ENCODE data around the gene SIMC1. TPM values are rescaled to one million over a fixed set of nuclear protein-coding genes. Genes with fewer than 3 reads are reported as not detected.

Gene SIMC1
- total RNA-seq, 1 donor from 2014 or later: 15.6 TPM

DNA sequence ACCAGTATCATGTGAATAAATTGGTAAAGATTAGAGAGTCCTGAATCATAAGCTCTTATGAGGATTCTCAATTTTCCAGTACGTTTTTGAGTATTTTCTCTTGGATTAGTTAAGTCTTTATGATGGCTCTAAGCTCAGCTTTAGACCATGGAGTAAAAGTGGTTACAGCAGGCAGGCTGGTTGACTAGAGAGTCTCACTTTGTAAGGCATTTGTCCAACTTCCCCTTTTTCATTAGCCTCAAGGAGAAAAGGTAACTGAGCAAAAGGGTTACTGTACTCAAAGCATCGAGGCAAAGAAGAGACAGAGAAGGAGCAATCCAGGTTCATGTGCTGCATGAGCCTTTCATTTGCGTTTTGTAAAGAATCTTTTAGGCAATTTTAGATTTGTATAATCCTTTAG is 141.7 kb downstream of the SIMC1 start:
- intact Hi-C loops (cut with DNase I): no loop called here
- ATAC-seq (no peak), DNase-seq (ENCODE audit: low spot score) (no peak)

DNA sequence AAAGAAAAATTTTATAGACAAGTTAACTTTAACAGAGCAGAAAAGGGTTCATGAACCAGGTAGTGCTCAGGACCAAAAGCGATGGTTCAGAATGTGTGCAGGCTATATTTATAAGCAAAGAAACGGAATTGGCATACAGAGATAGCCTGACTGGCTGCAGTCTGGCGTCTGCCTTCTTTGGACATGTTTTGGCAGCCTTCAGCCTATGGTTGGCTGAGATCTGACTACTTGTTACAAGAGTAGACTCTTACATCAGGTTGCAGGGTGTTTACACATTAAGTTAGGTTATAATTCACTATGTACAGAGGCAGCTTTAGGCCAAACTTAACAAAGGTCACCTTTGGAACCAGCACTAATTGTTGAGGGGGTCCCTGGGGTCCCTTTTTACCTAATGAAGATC is 143.2 kb downstream of the SIMC1 start:
- peak; percentile 62 for ATAC-seq
- no peak for DNase-seq (ENCODE audit: low spot score)
- intact Hi-C loops (cut with DNase I): no loop called here

DNA sequence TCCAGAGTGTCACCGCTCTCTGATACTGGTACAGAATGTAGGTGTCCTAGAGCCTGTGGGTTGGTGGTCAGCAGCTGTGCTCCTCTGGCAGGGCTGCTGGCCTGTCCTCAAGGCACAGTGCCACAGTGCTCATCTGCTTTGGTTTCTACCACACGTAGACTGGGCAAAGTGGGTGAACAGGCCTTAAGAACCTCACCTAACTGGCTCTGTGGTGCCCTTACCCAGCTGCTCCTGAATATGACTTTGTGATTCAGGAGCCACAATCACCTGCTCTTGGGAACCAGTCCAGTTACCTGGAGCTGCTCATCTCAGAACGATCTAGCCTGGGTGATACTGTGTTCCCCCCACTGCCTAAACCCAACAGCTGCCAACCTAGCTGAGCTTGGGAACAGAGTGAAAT is 143.8 kb downstream of the SIMC1 start:
- DNase-seq (ENCODE audit: low spot score): no peak
- ATAC-seq: no peak
- intact Hi-C loops (cut with DNase I): no loop called here

DNA sequence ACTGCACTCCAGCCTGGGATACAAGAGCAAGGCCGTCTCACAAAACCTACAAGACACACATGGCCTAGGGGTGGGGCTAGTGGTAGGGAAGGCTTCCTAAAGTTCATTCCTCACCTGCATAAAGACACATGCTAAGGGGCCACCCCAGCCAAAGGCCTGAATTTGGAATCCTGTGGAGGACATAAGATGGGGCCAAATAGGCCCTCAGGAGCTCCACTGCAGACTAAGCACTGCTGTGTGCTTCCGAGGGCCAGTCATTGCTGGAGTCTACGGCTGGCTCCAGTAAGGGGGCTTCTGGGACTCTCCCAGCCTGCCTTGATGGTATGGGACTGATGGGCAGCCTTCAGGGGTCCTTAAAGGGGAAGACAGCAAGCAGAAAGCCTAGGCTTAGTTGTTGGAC is 144.5 kb downstream of the SIMC1 start:
- no peak for DNase-seq (ENCODE audit: low spot score)
- no peak for ATAC-seq
- intact Hi-C loops (cut with DNase I): no loop called here

DNA sequence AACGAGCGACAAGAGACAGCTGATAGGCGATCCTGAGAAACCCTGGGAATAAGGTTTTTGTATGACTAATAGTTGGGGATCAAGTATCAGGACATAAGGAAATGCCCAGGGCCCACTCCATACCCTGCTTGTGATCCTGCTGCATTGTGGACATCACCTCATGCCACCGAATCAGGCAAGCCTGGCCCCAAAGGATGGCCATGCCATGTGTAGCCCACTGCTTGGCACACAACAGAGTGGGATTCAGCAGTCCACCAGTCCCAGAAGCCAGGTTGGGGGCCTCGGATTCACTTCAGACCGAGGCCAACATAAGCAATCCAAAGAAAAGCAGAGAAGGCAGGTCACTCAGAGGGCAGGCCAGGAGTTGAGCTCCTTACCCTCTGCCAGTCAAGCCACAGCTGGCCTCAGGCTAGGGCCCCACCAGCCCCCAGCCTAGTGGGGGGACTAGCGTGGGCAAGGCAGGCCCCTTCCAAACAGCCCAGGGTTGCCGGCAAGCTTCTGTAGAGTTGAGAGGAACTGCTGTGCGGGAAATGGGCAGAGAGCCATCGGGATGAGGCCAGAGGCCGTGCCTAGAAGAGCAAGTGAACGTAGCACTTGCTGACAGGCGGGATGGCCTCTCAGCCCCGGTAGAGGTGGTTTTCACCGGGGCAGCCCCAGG is 145.2 kb downstream of the SIMC1 start:
- ATAC-seq: no peak
- intact Hi-C loops (cut with DNase I): no loop called here
- DNase-seq (ENCODE audit: low spot score): no peak

DNA sequence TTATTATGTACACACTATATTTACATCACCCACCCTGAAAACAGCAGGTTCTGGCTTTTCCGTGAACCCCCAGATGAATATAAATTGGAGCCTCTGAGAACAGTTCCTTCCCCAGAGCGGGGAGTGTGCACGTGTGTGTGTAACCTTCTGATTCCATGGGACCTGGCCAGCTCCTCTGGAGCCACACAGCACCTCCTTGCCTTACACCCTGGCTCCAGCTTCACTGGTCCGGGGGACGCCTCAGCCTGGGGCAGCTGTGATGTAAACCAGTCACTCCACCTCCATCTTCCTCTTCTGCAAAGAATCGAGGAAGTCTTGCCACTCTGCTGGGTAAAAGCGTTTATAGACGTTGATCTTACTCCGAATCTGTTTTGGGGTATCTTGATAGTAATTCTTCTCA is 145.7 kb downstream of the SIMC1 start:
- DNase-seq (ENCODE audit: low spot score): no peak
- ATAC-seq: no peak
- intact Hi-C loops (cut with DNase I): no loop called here

DNA sequence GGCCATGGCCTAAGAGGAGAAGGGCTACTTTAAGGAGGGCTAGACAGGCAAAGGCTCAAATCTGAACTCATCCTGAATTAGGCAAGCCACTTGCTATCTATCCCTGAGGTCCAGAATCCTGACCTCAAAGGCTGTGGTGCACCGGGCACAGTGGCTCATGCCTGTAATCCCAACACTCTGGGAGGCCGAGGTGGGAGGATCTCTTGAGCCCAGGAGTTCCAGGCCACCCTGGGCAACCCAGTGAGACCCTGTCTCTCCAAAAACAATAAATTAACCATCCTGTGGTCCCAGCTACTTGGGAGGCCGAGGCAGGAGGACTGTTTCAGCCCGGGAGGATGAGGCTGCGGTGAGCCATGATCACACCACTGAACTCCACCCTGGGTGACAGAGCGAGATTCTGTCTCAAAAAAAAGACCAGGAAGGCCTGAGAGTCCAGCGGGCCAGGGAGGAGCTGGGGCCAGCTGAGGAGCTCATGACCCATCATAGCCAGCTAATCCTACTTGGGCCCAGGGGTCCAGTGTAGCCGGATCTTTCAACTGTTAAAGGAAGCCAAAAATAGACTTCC is 146.2 kb downstream of the SIMC1 start:
- no peak for DNase-seq (ENCODE audit: low spot score)
- intact Hi-C loops (cut with DNase I): no loop called here
- no peak for ATAC-seq

DNA sequence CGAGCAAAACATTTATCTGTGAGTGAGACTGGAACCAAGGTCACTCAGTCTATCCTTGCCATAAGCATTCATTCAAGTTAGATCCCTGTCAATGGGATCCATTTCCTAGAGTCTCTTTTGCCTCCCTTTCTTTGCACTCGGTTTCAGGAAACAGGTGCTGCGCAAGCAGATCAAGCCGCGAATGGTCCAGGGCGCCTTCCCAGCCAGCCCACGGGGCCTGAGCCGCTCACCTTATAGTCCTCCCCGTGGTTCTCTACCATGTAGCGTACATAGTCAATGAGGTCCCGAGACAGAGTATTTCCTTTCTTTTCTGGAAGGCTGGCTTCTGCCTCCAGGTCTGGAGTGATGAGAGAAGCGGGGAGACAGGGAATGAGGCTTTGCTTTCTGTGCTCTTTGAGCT is 146.8 kb downstream of the SIMC1 start:
- DNase-seq (ENCODE audit: low spot score): no peak
- intact Hi-C loops (cut with DNase I): no loop called here
- ATAC-seq: no peak

DNA sequence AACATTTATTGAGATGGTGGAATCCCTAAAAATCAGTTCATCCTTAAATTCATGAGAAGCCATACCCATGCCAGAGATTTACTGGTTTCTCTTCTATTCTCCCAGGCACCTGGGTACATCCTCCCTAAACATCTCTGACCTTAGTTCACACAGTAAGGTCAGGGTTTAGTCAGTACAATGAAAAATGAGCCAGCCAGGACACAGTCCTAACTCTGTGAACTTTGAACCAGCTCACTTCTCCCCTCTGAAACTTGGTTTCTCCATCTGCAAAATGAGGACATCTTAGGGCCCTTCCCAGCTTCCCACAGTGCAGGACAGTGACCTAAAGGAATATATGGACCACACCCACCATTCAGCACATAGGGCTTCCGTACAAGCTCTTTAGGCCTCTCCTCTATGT is 148.3 kb downstream of the SIMC1 start:
- DNase-seq (ENCODE audit: low spot score) (no peak), ATAC-seq (no peak)
- intact Hi-C loops (cut with DNase I): no loop called here

DNA sequence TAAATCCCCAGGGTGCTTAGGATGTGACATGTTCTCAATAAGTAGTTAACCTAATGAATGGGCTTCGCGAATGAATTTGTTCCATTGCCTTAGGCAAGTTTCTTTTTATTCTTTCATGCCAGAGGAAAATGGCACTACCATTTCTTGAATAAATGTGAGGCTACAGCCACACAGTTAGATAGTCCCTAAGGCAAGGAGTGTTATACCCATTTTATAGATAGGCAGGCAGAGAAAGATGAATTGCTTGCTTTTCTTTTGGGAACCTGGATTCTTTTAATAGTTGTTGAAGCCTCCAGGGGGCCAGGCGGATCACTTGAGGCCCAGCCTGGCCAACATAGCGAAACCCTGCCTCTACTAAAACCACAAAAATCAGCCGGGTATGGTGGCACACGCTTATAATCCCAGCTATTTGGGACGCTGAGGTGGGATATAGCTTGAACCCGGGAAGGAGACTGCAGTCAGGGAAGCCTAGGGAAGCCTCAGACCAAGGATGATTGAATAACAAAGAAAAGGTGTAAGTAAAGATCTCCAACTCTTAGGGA is 149.2 kb downstream of the SIMC1 start:
- intact Hi-C loops (cut with DNase I): no loop called here
- ATAC-seq: no peak

DNA sequence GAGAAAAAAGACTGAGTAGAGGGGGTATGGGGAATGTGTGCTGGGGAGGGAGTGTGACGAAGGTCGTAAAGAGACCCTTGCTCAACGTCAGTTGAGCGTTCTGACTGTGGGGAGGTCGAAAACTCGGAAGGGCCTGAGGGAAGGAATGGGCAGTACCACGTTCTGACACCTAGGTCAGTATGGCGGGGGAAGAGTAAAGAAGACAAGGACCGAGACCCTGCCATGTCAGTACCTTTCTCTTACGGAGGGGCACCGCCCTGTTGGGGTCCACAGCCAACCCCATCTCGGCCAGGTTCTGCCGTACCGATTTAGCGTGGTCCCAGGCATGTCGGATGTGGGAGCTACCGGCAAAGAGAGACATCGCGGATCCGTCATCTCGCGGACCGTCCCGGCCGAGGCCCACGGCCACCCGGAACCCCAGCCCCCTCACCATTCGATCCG is 149.8 kb downstream of the SIMC1 start:
- intact Hi-C loops (cut with DNase I): no loop called here
- ATAC-seq (no peak), DNase-seq (ENCODE audit: low spot score) (no peak)

More for the DNA sequence above, 149.2 kb downstream of the SIMC1 start:
- DNase-seq (ENCODE audit: low spot score): no peak

DNA sequence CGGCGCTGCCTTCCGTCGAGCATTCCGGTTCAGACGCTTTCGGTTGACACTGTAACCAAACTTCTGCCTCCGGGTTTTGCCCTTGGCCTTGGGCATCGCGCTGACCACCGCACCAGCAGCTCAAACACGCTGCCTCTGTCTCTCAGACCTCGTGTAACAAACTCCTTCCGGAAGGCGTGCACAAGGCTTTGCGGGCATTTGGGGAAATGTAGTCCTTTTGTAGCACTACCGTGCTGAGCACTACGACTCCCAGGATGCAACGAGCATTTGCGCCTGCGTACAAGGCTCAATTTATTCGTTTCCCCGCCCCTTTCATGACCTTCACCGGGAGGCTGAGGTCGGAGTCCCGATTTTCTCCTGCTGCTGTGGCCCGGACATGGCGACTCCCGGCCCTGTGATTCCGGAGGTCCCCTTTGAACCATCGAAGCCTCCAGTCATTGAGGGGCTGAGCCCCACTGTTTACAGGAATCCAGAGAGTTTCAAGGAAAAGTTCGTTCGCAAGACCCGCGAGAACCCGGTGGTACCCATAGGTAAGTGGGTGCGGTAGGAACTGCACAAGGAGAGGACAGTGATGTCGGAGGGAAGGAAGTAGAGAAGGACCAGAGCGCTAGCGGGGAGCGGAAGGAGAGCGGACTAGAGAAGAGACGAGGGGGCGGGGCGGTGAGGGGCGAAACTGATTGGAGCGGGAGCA is 150.4 kb downstream of the SIMC1 start, which contains the start of the genes HIGD2A and NOP16:
TSS of gene HIGD2A (plus strand) at position 308 of the 691 bp plus-strand sequence. CDS start at position 377, 69 bp downstream.
TSS of gene NOP16 (minus strand) at position 155 of the 691 bp plus-strand sequence. CDS start at position 96, 59 bp downstream.
- intact Hi-C loops (cut with DNase I): no loop called here
- ATAC-seq (peak; percentile 98), DNase-seq (ENCODE audit: low spot score) (peak; percentile 100)

DNA sequence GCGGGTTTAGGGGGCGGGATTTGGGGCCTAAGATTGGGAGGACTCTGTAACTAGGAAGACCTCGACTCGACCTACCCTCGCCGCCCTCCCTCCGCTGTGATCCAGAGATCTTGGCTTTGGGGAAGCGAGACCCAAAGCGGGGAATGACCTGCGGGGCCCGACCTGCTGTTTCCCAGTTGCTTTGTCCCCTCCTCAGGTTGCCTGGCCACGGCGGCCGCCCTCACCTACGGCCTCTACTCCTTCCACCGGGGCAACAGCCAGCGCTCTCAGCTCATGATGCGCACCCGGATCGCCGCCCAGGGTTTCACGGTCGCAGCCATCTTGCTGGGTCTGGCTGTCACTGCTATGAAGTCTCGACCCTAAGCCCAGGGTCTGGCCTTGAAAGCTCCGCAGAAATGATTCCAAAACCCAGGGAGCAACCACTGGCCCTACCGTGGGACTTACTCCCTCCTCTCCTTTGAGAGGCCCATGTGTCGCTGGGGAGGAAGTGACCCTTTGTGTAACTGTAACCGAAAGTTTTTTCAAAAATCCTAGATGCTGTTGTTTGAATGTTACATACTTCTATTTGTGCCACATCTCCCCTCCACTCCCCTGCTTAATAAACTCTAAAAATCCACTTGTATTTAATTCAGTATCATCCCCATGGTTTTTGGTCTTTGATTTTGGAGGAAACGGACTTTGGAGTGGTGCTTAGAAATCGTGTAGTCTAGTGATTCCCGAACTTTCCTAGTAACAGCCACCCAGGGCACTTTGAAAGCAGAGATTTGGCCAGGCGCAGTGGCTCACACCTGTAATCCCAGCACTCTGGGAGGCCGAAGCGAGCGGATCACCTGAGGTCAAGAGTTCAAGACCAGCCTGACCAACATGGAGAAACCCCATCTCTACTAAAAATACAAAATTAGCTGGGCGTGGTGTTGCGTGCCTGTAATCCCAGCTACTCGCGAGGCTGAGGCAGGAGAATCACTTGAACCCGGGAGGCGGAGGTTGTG is 151.2 kb downstream of the SIMC1 start:
- intact Hi-C loops (cut with DNase I): no loop called here
- ATAC-seq (peak; percentile 44), DNase-seq (ENCODE audit: low spot score) (no peak)

DNA sequence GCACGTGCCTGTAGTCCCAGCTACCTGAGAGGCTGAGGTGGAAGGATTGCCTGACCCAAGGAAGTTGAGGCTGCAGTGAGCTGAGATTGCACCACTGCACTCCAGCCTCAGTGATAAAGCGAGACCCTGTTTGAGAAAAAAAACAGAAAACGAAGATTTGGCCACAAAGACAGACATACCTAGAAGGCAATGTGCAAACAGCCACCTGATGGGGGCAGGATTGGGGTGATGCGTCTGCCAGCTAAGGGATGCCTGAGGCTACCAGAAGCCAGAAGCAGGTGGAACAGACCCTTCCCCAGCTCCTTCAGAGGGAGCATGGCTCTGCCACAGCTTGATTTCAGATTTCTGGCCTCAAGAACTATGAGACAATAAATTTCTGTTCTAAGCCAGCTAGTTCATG is 153.3 kb downstream of the SIMC1 start:
- intact Hi-C loops (cut with DNase I): no loop called here
- DNase-seq (ENCODE audit: low spot score) (no peak), ATAC-seq (no peak)

DNA sequence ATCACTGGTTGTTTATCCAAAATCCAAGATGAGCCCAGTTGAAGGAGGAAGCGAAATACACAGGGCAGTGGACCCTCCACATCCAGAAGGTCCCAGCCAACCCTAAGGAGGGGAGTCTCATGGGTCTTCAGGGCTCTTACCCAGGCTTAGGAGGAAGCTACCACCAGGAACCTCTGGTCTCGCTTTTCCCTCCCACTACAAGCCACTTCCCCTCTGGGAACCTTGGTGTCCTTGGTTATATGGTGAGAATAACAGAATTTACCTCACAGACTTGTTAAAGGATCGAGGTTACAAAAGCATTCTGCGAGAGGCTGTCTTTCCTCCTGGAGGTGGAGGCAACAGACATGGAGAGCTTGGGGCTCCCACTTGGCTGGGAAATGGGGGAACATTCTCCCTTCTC is 153.8 kb downstream of the SIMC1 start:
- intact Hi-C loops (cut with DNase I): no loop called here
- ATAC-seq (no peak), DNase-seq (ENCODE audit: low spot score) (no peak)

DNA sequence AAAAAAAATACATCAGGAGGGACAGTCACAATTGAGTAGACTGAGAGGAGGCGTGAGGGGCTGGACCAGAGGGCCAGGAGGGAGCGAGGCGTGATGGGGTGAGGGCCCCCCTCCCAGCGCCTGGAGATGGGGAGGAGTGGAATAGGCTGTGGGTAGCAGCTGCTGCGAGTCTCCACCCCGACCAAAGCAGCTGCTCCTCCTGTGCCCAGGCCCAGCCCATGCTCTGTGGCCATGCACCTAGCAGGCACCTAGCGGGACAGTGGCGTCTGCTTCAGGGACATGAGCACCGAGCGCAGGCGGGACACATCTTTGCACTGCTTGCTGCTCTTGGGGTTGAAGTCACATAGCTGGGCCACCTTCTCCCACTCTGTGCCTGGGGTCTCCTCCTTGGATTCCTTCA is 154.3 kb downstream of the SIMC1 start:
- ATAC-seq (no peak), DNase-seq (ENCODE audit: low spot score) (no peak)
- intact Hi-C loops (cut with DNase I): no loop called here

DNA sequence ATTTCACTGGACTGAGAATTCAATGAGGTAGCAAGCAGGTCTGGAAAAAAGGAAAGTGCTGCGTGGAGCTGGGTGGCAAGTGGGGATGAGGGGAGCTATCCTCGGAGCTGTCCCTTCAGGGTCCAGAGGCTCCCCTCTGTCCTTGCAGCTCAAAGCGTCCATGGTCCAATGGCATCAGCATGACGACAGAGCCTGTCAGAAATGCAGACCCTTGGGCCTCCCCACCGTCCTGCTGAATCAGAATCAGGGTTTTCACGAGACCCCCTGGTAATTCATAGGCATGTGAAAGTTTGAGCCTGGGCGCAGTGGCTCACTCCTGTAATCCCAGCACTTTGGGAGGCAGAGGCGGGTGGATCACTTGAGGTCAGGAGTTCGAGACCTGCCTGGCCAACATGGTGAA is 155.9 kb downstream of the SIMC1 start:
- DNase-seq (ENCODE audit: low spot score) (no peak), ATAC-seq (no peak)
- intact Hi-C loops (cut with DNase I): no loop called here

DNA sequence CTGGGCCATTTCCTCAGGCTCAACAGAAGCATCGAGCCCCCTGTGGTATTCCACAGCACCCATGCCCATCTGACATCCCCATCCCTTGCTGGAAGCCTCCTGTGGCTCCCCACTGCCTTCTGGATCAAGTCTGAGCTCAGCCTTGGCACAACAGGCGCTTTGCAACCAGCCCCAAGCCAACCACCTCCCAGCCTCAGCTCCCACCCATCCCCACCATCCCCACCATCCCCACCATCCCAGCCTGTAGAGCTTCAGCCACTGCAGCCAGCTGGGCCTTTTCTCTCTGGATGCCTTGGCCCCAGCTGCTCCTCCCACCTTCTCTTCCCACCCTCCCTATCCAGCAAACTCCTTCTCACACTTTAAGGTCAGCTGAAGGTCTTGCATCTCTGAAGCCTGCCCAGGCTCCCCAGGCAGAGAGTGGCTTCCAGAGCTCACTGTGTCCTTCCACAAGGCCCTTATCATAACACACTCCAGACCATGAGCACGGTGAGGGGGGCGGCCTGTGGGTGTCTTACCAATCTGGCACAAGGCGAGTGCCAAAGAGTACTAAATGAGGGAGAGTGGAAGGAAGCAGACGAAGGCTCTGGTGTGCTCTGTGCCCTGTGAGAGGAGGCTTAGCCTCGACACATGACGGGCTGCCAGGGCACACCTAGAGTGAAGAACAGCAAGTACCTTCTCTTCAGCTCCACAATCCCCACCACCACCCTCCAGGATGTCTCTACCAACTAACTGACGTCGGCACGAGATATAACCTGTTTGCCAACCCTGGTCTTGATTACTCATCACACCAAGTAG is 156.9 kb downstream of the SIMC1 start:
- intact Hi-C loops (cut with DNase I): no loop called here
- peak; percentile 40 for ATAC-seq
- no peak for DNase-seq (ENCODE audit: low spot score)

Data from sciatic nerve (tissue), 2 donors.